OCI-LY3 (cell line): Measurements from ENCODE around the gene KDM4C.

ENCODE experiments used
- CTCF ChIP-seq: fragments of 200-600, 300-600 bp; sonication (generic); IDR thresholded peaks from 2 replicates; pipeline ENCODE4 v1.5.1; 2014; ENCODE audit warnings: antibody characterized with exemption, low read length, low read depth
- EZH2phosphoT487 ChIP-seq: fragments of 200-600 bp; shearing (Covaris generic); IDR thresholded peaks from 2 replicates; pipeline ENCODE4 v1.6.1; 2018; ENCODE audit warnings: antibody characterized with exemption, mixed run types, low read depth

DNA sequence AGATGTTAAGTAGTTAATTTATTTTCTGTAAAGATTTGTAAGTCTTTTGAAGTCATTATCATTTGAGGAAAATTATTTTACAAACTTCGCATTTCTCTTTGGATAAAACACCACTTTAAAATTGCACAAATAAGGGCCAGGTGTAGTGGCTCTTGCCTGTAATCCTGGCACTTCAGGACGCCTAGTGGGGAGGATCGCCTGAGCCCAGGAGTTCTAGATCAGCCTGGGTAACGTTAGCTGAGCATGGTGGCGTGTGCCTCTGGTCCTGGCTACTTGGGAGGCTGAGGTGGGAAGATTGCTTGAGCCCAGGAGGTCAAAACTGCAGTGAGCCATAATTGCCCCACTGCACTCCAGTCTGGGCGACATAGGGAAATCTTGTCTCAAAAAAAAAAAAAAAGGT, 185.5 kb downstream of the KDM4C start:
- no peak for TF ChIP-seq CTCF
- TF ChIP-seq EZH2phosphoT487, result no peak
